Osteoblast (primary cell): ENCODE data around the gene B3GAT2. TPM values are rescaled to one million over a fixed set of nuclear protein-coding genes. Genes with fewer than 3 reads are reported as not detected.

Source experiments
- DNase-seq: peaks from one replicate; pipeline ENCODE4 v3.0.0; 2011; ENCODE audit warnings: low spot score, mixed read lengths; ENCODE audit not compliant: insufficient read length; ENCODE audit errors: missing footprints
- H2AFZ ChIP-seq: 2 replicates; pipeline ENCODE4 v1.6.0; 2011; ENCODE audit warnings: mild to moderate bottlenecking, low read length
- H3K27ac ChIP-seq: 2 replicates; pipeline ENCODE4 v1.5.1; 2011; ENCODE audit warnings: mild to moderate bottlenecking, low read depth, low read length, moderate library complexity
- H3K27me3 ChIP-seq: 2 replicates; pipeline ENCODE4 v1.6.0; 2012; ENCODE audit warnings: mild to moderate bottlenecking, control low read depth, inconsistent platforms, low read length, moderate library complexity; ENCODE audit not compliant: insufficient read depth
- H3K36me3 ChIP-seq: 2 replicates; pipeline ENCODE4 v1.5.1; 2011; ENCODE audit warnings: mild to moderate bottlenecking, low read length, control low read depth, moderate library complexity; ENCODE audit not compliant: insufficient read depth
- H3K4me1 ChIP-seq: 2 replicates; pipeline ENCODE4 v1.5.1; 2011; ENCODE audit warnings: mild to moderate bottlenecking, low read length, control low read depth, moderate library complexity; ENCODE audit not compliant: insufficient read depth
- H3K4me2 ChIP-seq: 2 replicates; pipeline ENCODE4 v1.6.0; 2011; ENCODE audit warnings: mild to moderate bottlenecking, low read length; ENCODE audit not compliant: insufficient read depth
- H3K4me3 ChIP-seq: fragments of 200-600 bp; sonication (generic); 3 replicates; pipeline ENCODE4 v1.5.1; 2012; ENCODE audit warnings: mild to moderate bottlenecking, low read length, inconsistent platforms; ENCODE audit not compliant: insufficient read depth
- H3K79me2 ChIP-seq: 2 replicates; pipeline ENCODE4 v1.6.0; 2012; ENCODE audit warnings: mild to moderate bottlenecking, low read length, control low read depth, inconsistent platforms; ENCODE audit not compliant: insufficient read depth
- H3K9me3 ChIP-seq: 2 replicates; pipeline ENCODE4 v1.5.1; 2011; ENCODE audit warnings: low read depth, low read length, control low read depth
- H4K20me1 ChIP-seq: 2 replicates; pipeline ENCODE4 v1.6.0; 2012; ENCODE audit warnings: mild to moderate bottlenecking, low read length, control low read depth; ENCODE audit not compliant: insufficient read depth
- total RNA-seq: library from RNA; depleted of rRNA; stranded (reverse); fragments of >200 nt; gene quantifications from 2 replicates; pipeline ENCODE4 v1.2.3, GENCODE V29; 2012
- TF ChIP-seq, protein P1 (sequence below): IDR thresholded peaks from 2 replicates; pipeline ENCODE4 v1.5.1; 2011; ENCODE audit warnings: mild to moderate bottlenecking, low read depth, low read length, moderate library complexity; ENCODE audit errors: extremely low read depth

B3GAT2 gene
- total RNA-seq, 1 donor: under 0.01 TPM

GRCh38 chr6:70846207-70846835 is 110.5 kb downstream of the B3GAT2 start:
- Histone ChIP-seq H3K4me1 (peaks cover 4% of the 10 kb centered on the region), H4K20me1 (no peaks in the 10 kb centered on the region), H3K4me3 (no peak overlapping the region), H3K4me2 (no peak overlapping the region), H3K27me3 (no peaks in the 10 kb centered on the region), H3K27ac (no peak overlapping the region), H3K79me2 (no peaks in the 10 kb centered on the region), H3K36me3 (no peaks in the 10 kb centered on the region), H3K9me3 (no peaks in the 10 kb centered on the region), H2AFZ (no peak overlapping the region)
- TF ChIP-seq, protein P1, sequence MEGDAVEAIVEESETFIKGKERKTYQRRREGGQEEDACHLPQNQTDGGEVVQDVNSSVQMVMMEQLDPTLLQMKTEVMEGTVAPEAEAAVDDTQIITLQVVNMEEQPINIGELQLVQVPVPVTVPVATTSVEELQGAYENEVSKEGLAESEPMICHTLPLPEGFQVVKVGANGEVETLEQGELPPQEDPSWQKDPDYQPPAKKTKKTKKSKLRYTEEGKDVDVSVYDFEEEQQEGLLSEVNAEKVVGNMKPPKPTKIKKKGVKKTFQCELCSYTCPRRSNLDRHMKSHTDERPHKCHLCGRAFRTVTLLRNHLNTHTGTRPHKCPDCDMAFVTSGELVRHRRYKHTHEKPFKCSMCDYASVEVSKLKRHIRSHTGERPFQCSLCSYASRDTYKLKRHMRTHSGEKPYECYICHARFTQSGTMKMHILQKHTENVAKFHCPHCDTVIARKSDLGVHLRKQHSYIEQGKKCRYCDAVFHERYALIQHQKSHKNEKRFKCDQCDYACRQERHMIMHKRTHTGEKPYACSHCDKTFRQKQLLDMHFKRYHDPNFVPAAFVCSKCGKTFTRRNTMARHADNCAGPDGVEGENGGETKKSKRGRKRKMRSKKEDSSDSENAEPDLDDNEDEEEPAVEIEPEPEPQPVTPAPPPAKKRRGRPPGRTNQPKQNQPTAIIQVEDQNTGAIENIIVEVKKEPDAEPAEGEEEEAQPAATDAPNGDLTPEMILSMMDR: no peak
- no peak for DNase-seq

DNA sequence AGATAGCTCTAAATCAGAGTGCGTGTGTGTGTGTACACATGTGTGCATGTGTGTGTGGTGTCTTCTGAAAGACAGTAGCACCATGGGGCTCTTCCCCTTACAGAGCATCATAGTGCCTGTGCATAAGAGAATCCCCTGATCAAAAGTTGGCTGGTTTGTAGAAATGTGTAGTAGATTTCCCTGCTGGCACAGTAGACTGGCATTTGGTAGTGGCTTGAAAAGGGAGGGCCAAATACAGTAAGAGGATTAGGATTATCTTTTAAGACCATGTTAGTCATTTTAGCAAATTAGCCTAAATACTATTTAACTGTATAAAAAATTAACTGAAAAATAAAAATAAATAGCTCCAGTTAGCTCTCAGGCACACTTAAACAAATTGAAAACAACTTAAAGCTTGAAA is 112.6 kb downstream of the B3GAT2 start:
- Histone ChIP-seq H3K4me1 (no peaks in the 10 kb centered on the region), H2AFZ (no peak overlapping the region), H3K79me2 (no peaks in the 10 kb centered on the region), H3K4me2 (no peak overlapping the region), H3K36me3 (no peaks in the 10 kb centered on the region), H3K9me3 (no peaks in the 10 kb centered on the region), H3K27me3 (no peaks in the 10 kb centered on the region), H3K4me3 (no peak overlapping the region), H4K20me1 (no peaks in the 10 kb centered on the region), H3K27ac (no peak overlapping the region)
- TF ChIP-seq, protein P1: no peak
- DNase-seq: no peak

DNA sequence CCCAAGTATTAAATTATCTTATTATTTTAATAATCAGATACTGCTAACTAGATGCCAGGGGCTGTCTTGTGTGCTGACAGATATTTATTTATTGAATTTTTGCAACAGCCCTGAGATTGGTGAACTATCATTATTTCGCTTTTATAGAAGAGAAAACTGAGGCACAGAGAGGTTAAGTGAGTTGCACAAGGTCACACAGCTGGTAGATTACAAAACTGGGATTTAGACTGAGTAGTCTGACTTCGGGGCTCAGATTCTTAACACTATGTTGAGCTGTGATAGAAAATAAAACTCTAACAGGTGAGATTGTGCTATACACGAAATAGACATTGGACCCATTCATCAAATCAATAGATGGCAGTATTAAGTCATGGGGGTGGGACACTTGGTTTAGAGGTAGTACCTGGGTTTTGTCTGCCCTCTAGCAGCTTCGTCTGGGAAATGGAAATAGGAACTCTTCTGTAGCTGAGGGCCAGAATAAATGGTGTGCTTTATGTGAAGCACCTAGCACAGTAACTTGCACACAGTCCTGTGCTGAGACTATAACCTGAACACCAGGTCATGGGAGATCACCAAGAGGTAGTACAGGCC is 113.4 kb downstream of the B3GAT2 start:
- H3K4me1 ChIP-seq: no peaks in the 10 kb centered on the region
- DNase-seq: no peak
- H2AFZ ChIP-seq: no peak overlapping the region
- no peak overlapping the region for H3K27ac ChIP-seq
- TF ChIP-seq, protein P1: no peak
- no peaks in the 10 kb centered on the region for H4K20me1 ChIP-seq
- no peak overlapping the region for H3K4me2 ChIP-seq
- no peak overlapping the region for H3K4me3 ChIP-seq
- no peaks in the 10 kb centered on the region for H3K9me3 ChIP-seq
- no peaks in the 10 kb centered on the region for H3K79me2 ChIP-seq
- H3K27me3 ChIP-seq: no peaks in the 10 kb centered on the region
- H3K36me3 ChIP-seq: no peaks in the 10 kb centered on the region

DNA sequence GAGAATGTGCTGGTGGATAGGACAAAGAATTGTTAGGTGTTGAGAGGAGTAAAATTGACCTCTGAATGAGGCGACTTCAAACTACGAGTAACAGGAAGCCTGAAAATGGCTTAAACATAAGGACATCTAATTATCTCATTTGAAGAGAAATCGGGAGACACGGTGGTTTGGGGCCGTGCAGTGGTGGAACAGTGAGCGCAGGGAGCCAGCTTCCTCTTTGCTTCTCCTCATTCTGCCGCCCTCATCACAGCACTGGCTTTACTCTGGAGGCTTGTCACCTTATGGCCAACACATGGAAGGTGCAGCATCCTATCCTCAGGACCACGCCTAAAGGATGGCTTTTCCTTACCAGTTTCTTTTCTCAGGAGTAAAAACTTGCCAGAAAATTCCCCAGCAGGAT is 114.3 kb downstream of the B3GAT2 start:
- no peak overlapping the region for H2AFZ ChIP-seq
- no peaks in the 10 kb centered on the region for H3K9me3 ChIP-seq
- no peaks in the 10 kb centered on the region for H3K79me2 ChIP-seq
- TF ChIP-seq, protein P1: no peak
- H4K20me1 ChIP-seq: no peaks in the 10 kb centered on the region
- H3K4me3 ChIP-seq: no peak overlapping the region
- H3K4me1 ChIP-seq: no peaks in the 10 kb centered on the region
- H3K27ac ChIP-seq: no peak overlapping the region
- no peak overlapping the region for H3K4me2 ChIP-seq
- H3K27me3 ChIP-seq: no peaks in the 10 kb centered on the region
- no peak for DNase-seq
- H3K36me3 ChIP-seq: no peaks in the 10 kb centered on the region
